NCI-H2196 treated with DMSO at 0.1 percent for 48 hours (cell line): Measurements from ENCODE around the gene STARD3.

Experiments
- DNase-seq: peaks from one replicate; lab custom pipeline; 2025; ENCODE audit not compliant: unreplicated experiment; lab: John Stamatoyannopoulos, UW

STARD3 gene

GRCh38 chr17:39618956-39619785, 17.8 kb upstream of the STARD3 start:
- no peak for DNase-seq

GRCh38 chr17:39619786-39620101, 17.2 kb upstream of the STARD3 start:
- DNase-seq, result no peak

- DNase-seq, result peak; percentile 43
Observed at GRCh38 chr17:39621523-39622379, 15.2 kb upstream of the STARD3 start.

- DNase-seq, result no peak
Observed at GRCh38 chr17:39622380-39623006, 14.5 kb upstream of the STARD3 start.

- peak; percentile 33 for DNase-seq
Observed at GRCh38 chr17:39623356-39623950, 13.5 kb upstream of the STARD3 start.

- no peak for DNase-seq
Observed at GRCh38 chr17:39624313-39624712, 12.6 kb upstream of the STARD3 start.

- no peak for DNase-seq
Observed at GRCh38 chr17:39625198-39625785, 11.7 kb upstream of the STARD3 start.

- no peak for DNase-seq
Observed at GRCh38 chr17:39626171-39627046, 10.5 kb upstream of the STARD3 start, which contains the start of gene PPP1R1B. Gene PPP1R1B (plus strand): TSS chr17:39626952. CDS start chr17:39627393, 441 bp downstream.

- no peak for DNase-seq
Observed at GRCh38 chr17:39627047-39627711, 9.8 kb upstream of the STARD3 start.

GRCh38 chr17:39627712-39628516, 9.0 kb upstream of the STARD3 start:
- no peak for DNase-seq

GRCh38 chr17:39628655-39629493, 8.1 kb upstream of the STARD3 start:
- DNase-seq, result no peak

- DNase-seq, result no peak
Observed at GRCh38 chr17:39629494-39629880, 7.5 kb upstream of the STARD3 start.

- DNase-seq, result no peak
Observed at GRCh38 chr17:39629898-39630297, 7.0 kb upstream of the STARD3 start.

- DNase-seq, result no peak
Observed at GRCh38 chr17:39631403-39631802, 5.5 kb upstream of the STARD3 start.

- peak; percentile 37 for DNase-seq
Observed at GRCh38 chr17:39632153-39632941, 4.6 kb upstream of the STARD3 start.

GRCh38 chr17:39633570-39634183, 3.3 kb upstream of the STARD3 start:
- no peak for DNase-seq
